PC-9 (cell line): Measurements from ENCODE around the gene NFS1. TPM values are rescaled to one million over a fixed set of nuclear protein-coding genes. Genes with fewer than 3 reads are reported as not detected.

ENCODE experiments used
- BruUV-seq: library from RNA; stranded (reverse); fragments of 400-500 nt; replicated peaks from 2 replicates; lab custom pipeline; 2021; lab: Mats Ljungman, UMichigan
- CTCF ChIA-PET: fragments of 300-600 bp; sonication (Branson Sonifier 250); formaldehyde crosslinking; loops from one replicate; lab custom pipeline; 2022; ENCODE audit warnings: antibody characterized with exemption; lab: Charles Lee
- POLR2A ChIA-PET: fragments of 300-600 bp; sonication (Branson Sonifier 250); formaldehyde crosslinking; loops from one replicate; lab custom pipeline; 2022; ENCODE audit warnings: antibody characterized with exemption; ENCODE audit not compliant: unreplicated experiment; lab: Charles Lee
- DNase-seq, 2 experiments: peaks; one replicate each; pipeline versions ENCODE4 v3.0.0 to v3.0.0-alpha.2; 2015 to 2022; ENCODE audit warnings: mixed read lengths in 1 of 2
- H2AFZ ChIP-seq: fragments of 200-600 bp; sonication (generic); 2 replicates; pipeline ENCODE4 v1.8.1; 2017; ENCODE audit warnings: antibody characterized with exemption
- H3F3A ChIP-seq: fragments of 200-600 bp; sonication (generic); 2 replicates; pipeline ENCODE4 v1.8.1; 2017; ENCODE audit warnings: antibody characterized with exemption, mild to moderate bottlenecking, low read depth; ENCODE audit not compliant: insufficient read depth
- H3K27ac ChIP-seq: fragments of 200-600 bp; sonication (generic); 2 replicates; pipeline ENCODE4 v1.6.1; 2016; ENCODE audit warnings: mixed run types
- H3K27me3 ChIP-seq: fragments of 200-600 bp; sonication (generic); 2 replicates; pipeline ENCODE4 v1.6.1; 2016; ENCODE audit warnings: low read depth, mixed run types; ENCODE audit not compliant: insufficient read depth
- H3K36me3 ChIP-seq: fragments of 200-600 bp; sonication (generic); 2 replicates; pipeline ENCODE4 v1.6.1; 2016; ENCODE audit warnings: low read depth, mixed run types
- H3K4me1 ChIP-seq: fragments of 200-600 bp; sonication (generic); replicated peaks from 2 replicates; pipeline ENCODE4 v1.6.1; 2016; ENCODE audit warnings: mixed run types; ENCODE audit not compliant: insufficient read depth
- H3K4me2 ChIP-seq: fragments of 200-600 bp; sonication (generic); 2 replicates; pipeline ENCODE4 v1.6.1; 2017; ENCODE audit warnings: mixed run types
- H3K4me3 ChIP-seq: fragments of 200-600 bp; sonication (generic); 2 replicates; pipeline ENCODE4 v1.6.1; 2016; ENCODE audit warnings: mixed run types
- H3K79me2 ChIP-seq: fragments of 200-600 bp; sonication (generic); 2 replicates; pipeline ENCODE4 v1.6.1; 2017; ENCODE audit warnings: low read depth, mixed run types
- H3K9me2 ChIP-seq: fragments of 200-600 bp; sonication (generic); 2 replicates; pipeline ENCODE4 v1.8.1; 2017; ENCODE audit warnings: mild to moderate bottlenecking; ENCODE audit not compliant: insufficient read depth
- H3K9me3 ChIP-seq: fragments of 200-600 bp; sonication (generic); 2 replicates; pipeline ENCODE4 v1.8.1; 2016; ENCODE audit warnings: low read depth; ENCODE audit not compliant: insufficient read depth
- H4K20me1 ChIP-seq: fragments of 200-600 bp; sonication (generic); 2 replicates; pipeline ENCODE4 v1.8.1; 2017; ENCODE audit not compliant: insufficient read depth
- EZH2 ChIP-seq: fragments of 200-600 bp; sonication (generic); IDR thresholded peaks from 2 replicates; pipeline ENCODE4 v1.8.0; 2017; ENCODE audit warnings: antibody characterized with exemption, low read depth
- intact Hi-C: fragments of 100-400 bp; cut with micrococcal nuclease; formaldehyde crosslinking; loops from one replicate; pipeline ENCODE4 v1.10.0; 2022; ENCODE audit not compliant: unreplicated experiment
- total RNA-seq: library from RNA; stranded (reverse); gene quantifications from 2 replicates; pipeline ENCODE4 v1.2.3, GENCODE V29; 2021
- TF ChIP-seq, protein P1 (sequence below): fragments of 200-600 bp; sonication (generic); conservative IDR thresholded peaks from 2 replicates; pipeline ENCODE4 v1.6.1; 2017; ENCODE audit warnings: mixed run types, antibody characterized with exemption, mild to moderate bottlenecking, moderate library complexity

Gene NFS1
- total RNA-seq, 1 experiment from 2014 or later: 65.0 TPM

GRCh38 chr20:35739294-35740163, 40.4 kb upstream of the NFS1 start:
- Histone ChIP-seq H3K27me3 (no peaks in the 10 kb centered on the region), H3K4me1 (peaks cover 46% of the 10 kb centered on the region), H2AFZ (no peak overlapping the region), H4K20me1 (peaks cover 68% of the 10 kb centered on the region), H3K4me2 (peak overlapping the region; percentile 99), H3F3A (peaks cover 60% of the 10 kb centered on the region), H3K4me3 (peak overlapping the region; percentile 98), H3K36me3 (peaks cover 62% of the 10 kb centered on the region), H3K9me2 (no peaks in the 10 kb centered on the region), H3K27ac (peak overlapping the region; percentile 96), H3K9me3 (no peaks in the 10 kb centered on the region), H3K79me2 (peaks cover 88% of the 10 kb centered on the region)
- POLR2A ChIA-PET: no interaction called here
- intact Hi-C loops: loop anchor here (1.0 to 5.0 kb wide), 2 partner anchors 8 to 77 kb away; partner anchors contain the start of genes CPNE1 and RBM12
- TF ChIP-seq, protein P1, sequence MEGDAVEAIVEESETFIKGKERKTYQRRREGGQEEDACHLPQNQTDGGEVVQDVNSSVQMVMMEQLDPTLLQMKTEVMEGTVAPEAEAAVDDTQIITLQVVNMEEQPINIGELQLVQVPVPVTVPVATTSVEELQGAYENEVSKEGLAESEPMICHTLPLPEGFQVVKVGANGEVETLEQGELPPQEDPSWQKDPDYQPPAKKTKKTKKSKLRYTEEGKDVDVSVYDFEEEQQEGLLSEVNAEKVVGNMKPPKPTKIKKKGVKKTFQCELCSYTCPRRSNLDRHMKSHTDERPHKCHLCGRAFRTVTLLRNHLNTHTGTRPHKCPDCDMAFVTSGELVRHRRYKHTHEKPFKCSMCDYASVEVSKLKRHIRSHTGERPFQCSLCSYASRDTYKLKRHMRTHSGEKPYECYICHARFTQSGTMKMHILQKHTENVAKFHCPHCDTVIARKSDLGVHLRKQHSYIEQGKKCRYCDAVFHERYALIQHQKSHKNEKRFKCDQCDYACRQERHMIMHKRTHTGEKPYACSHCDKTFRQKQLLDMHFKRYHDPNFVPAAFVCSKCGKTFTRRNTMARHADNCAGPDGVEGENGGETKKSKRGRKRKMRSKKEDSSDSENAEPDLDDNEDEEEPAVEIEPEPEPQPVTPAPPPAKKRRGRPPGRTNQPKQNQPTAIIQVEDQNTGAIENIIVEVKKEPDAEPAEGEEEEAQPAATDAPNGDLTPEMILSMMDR: peak; percentile 45; the same call in 1 of the 2 replicates
- no peak for TF ChIP-seq EZH2
- BruUV-seq: no TSS peak
- CTCF ChIA-PET: interaction anchor here (0.6 kb wide), 1 partner anchor 47 kb away, joined by 6 read pairs; no protein-coding TSS in a partner anchor
- DNase-seq: peak in 1 of 2 experiments; percentile 35

DNA sequence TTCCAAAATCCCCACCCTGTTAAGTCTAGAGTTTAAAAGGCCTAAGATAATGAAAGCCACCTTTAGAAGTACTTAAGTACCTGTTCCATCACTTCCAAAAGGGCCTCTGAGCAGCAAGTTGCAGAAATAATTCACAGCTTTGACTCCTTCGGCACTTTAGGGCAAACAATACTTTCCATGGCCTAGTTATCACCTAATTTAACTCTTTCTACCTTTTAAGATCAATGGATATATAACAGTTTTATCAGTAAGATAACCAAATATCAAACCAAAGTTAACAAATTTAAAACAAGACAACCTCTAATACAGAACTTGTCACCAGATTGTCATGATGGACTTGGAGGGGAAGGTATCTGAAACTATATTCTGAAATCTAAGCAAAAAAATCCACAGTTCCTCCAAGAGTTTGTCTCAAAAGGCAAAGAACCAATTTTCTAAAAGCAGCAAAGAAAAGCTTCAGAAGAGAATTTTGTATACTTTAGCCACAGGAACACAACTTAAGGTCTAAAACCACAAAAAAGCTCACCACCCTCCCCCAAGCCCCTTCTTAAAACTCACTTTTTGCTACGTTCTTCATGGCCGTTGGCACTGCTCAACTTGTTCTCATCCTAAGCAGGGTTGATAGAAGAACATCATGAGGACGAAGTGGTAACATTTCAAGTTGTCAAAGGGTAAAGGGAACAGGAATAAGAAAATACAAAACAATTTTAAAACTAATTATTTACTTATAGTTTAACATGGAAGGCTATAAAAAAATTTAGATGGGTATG, 39.4 kb upstream of the NFS1 start:
- Histone ChIP-seq H2AFZ (no peak overlapping the region), H3K36me3 (peaks cover 72% of the 10 kb centered on the region), H4K20me1 (peaks cover 78% of the 10 kb centered on the region), H3K4me3 (no peak overlapping the region), H3K79me2 (peaks cover 95% of the 10 kb centered on the region), H3K4me2 (peak overlapping the region; percentile 24), H3F3A (peaks cover 69% of the 10 kb centered on the region), H3K27me3 (no peaks in the 10 kb centered on the region), H3K4me1 (peaks cover 46% of the 10 kb centered on the region), H3K27ac (no peak overlapping the region), H3K9me3 (no peaks in the 10 kb centered on the region), H3K9me2 (no peaks in the 10 kb centered on the region)
- ChIA-PET POLR2A (no interaction called here), CTCF (no interaction called here)
- DNase-seq: no peak
- no TSS peak for BruUV-seq
- TF ChIP-seq, protein P1: no peak
- intact Hi-C loops: loop anchor here (1.0 kb wide), 1 partner anchor 7 kb away; no protein-coding TSS in a partner anchor

GRCh38 chr20:35737865-35738333, 38.7 kb upstream of the NFS1 start:
- H3K36me3 ChIP-seq: peaks cover 79% of the 10 kb centered on the region
- peaks cover 85% of the 10 kb centered on the region for H4K20me1 ChIP-seq
- H3K4me1 ChIP-seq: peaks cover 41% of the 10 kb centered on the region
- POLR2A ChIA-PET: interaction anchor here (0.6 to 0.7 kb wide), 2 partner anchors 34 to 421 kb away, joined by 4 to 9 read pairs; partner anchors contain the start of gene PHF20
- no peak overlapping the region; the same call in 1 of the 2 replicates for H3K4me2 ChIP-seq
- CTCF ChIA-PET: interaction anchor here (0.7 kb wide), 1 partner anchor 172 kb away, joined by 11 read pairs; no protein-coding TSS in a partner anchor
- H3K27ac ChIP-seq: no peak overlapping the region
- no peak overlapping the region for H3K4me3 ChIP-seq
- H3K79me2 ChIP-seq: peaks cover 95% of the 10 kb centered on the region
- DNase-seq: no peak
- peaks cover 70% of the 10 kb centered on the region for H3F3A ChIP-seq
- H2AFZ ChIP-seq: no peak overlapping the region
- H3K9me2 ChIP-seq: no peaks in the 10 kb centered on the region
- intact Hi-C loops: no loop called here
- no peak for TF ChIP-seq EZH2
- TF ChIP-seq, protein P1: no peak
- no peaks in the 10 kb centered on the region for H3K9me3 ChIP-seq
- no peaks in the 10 kb centered on the region for H3K27me3 ChIP-seq
- no TSS peak for BruUV-seq
